Endothelial cell of umbilical vein (primary cell): ENCODE data around the gene TMEM223. TPM values are rescaled to one million over a fixed set of nuclear protein-coding genes. Genes with fewer than 3 reads are reported as not detected.

Experiments
- BruUV-seq: library from RNA; stranded (reverse); fragments of 400-500 nt; replicated peaks from 2 replicates; lab custom pipeline; 2021; lab: Mats Ljungman, UMichigan
- CTCF ChIA-PET: fragments of 300-600, 350-600 bp; sonication (Branson Sonifier 250); formaldehyde crosslinking; loops from one replicate; lab custom pipeline; 2021; ENCODE audit warnings: antibody characterized with exemption, inconsistent platforms; lab: Charles Lee
- POLR2A ChIA-PET: fragments of 300-600, 350-600 bp; sonication (Branson Sonifier 250); formaldehyde crosslinking; loops from one replicate; lab custom pipeline; 2021; ENCODE audit warnings: antibody characterized with exemption, inconsistent platforms; lab: Charles Lee
- DNase-seq: peaks from one replicate; pipeline ENCODE4 v3.0.0-alpha.2; 2011; ENCODE audit warnings: low read depth, low spot score
- FAIRE-seq: peaks from 2 replicates; lab custom pipeline; 2011; peaks lifted over from hg19 to GRCh38; lab: Jason Lieb, UNC
- H2AFZ ChIP-seq: 2 replicates; pipeline ENCODE4 v1.6.0; 2012; ENCODE audit warnings: low read depth, low read length, control low read depth, inconsistent platforms
- H3K27ac ChIP-seq: 2 replicates; pipeline ENCODE4 v1.5.1; 2011; ENCODE audit warnings: low read depth, mild to moderate bottlenecking, control low read depth, low read length, moderate library complexity; ENCODE audit not compliant: insufficient read depth
- H3K27me3 ChIP-seq, 2 experiments: 2 replicates each; pipeline versions ENCODE4 v1.6.0 to v1.6.1; 2011; ENCODE audit warnings: low read length in 2 of 2, mixed read lengths in 1 of 2; ENCODE audit not compliant: control insufficient read depth in 2 of 2, insufficient read depth in 2 of 2
- H3K36me3 ChIP-seq, 2 experiments: 2 replicates in 1 of 2; 3 replicates in 1 of 2; pipeline ENCODE4 v1.5.1; 2011; ENCODE audit warnings: low read length in 2 of 2, mild to moderate bottlenecking in 1 of 2, moderate library complexity in 1 of 2; ENCODE audit not compliant: control insufficient read depth in 2 of 2, insufficient read depth in 2 of 2; ENCODE audit errors: extremely low read depth in 1 of 2
- H3K4me1 ChIP-seq: 3 replicates; pipeline ENCODE4 v1.5.1; 2011; ENCODE audit warnings: mild to moderate bottlenecking, low read length; ENCODE audit not compliant: control insufficient read depth, insufficient read depth; ENCODE audit errors: extremely low read depth
- H3K4me2 ChIP-seq: 2 replicates; pipeline ENCODE4 v1.6.1; 2011; ENCODE audit warnings: low read length, control low read depth, mixed read lengths; ENCODE audit not compliant: insufficient read depth
- H3K4me3 ChIP-seq, 3 experiments: fragments of 200-600 bp in 1 of 3; sonication (generic), shearing (Covaris generic) in 1 of 3; replicated peaks in 1 of 3; 2 replicates each; pipeline ENCODE4 v1.5.1; 2011 to 2016; ENCODE audit warnings: control low read depth in 3 of 3, low read length in 3 of 3, mild to moderate bottlenecking in 2 of 3, inconsistent platforms in 1 of 3, low read depth in 1 of 3, moderate library complexity in 1 of 3; ENCODE audit not compliant: insufficient read depth in 1 of 3
- H3K79me2 ChIP-seq: 2 replicates; pipeline ENCODE4 v1.6.0; 2012; ENCODE audit warnings: low read length, inconsistent platforms; ENCODE audit not compliant: control insufficient read depth, insufficient read depth
- H3K9ac ChIP-seq: replicated peaks from 2 replicates; pipeline ENCODE3; 2011; ENCODE audit warnings: low read length, control low read depth; ENCODE audit not compliant: insufficient read depth; ENCODE audit errors: extremely low read depth
- H3K9me1 ChIP-seq: replicated peaks from 3 replicates; pipeline ENCODE4 v1.6.0; 2011; ENCODE audit warnings: mild to moderate bottlenecking, low read length; ENCODE audit not compliant: control insufficient read depth, insufficient read depth; ENCODE audit errors: extremely low read depth
- H3K9me3 ChIP-seq: replicated peaks from 2 replicates; pipeline ENCODE4 v1.5.1; 2012; ENCODE audit warnings: low read length, inconsistent platforms; ENCODE audit not compliant: control insufficient read depth, insufficient read depth
- H4K20me1 ChIP-seq: replicated peaks from 2 replicates; pipeline ENCODE3; 2011; ENCODE audit warnings: mild to moderate bottlenecking, low read length; ENCODE audit not compliant: control insufficient read depth, insufficient read depth; ENCODE audit errors: extremely low read depth
- EZH2 ChIP-seq: IDR thresholded peaks from 2 replicates; pipeline ENCODE4 v1.6.1; 2012; ENCODE audit warnings: borderline replicate concordance, low read depth, mild to moderate bottlenecking, moderate library complexity, low read length, inconsistent platforms; ENCODE audit not compliant: severe bottlenecking
- FOS ChIP-seq: IDR thresholded peaks from 2 replicates; pipeline ENCODE4 v1.6.1; 2011; ENCODE audit warnings: mild to moderate bottlenecking, low read length, moderate library complexity, borderline replicate concordance; ENCODE audit not compliant: insufficient read depth
- GATA2 ChIP-seq: IDR thresholded peaks from 2 replicates; pipeline ENCODE4 v1.7.0; 2011; ENCODE audit warnings: low read depth, mild to moderate bottlenecking, moderate library complexity, mixed read lengths, low read length; ENCODE audit not compliant: insufficient read length, insufficient read depth
- JUN ChIP-seq: IDR thresholded peaks from 2 replicates; pipeline ENCODE4 v1.6.1; 2011; ENCODE audit warnings: borderline replicate concordance, low read depth; ENCODE audit not compliant: insufficient read length, insufficient read depth
- MYC ChIP-seq: IDR thresholded peaks from one replicate; pipeline ENCODE4 v1.6.1; 2011; ENCODE audit warnings: mild to moderate bottlenecking, low read depth, low read length
- POLR2A ChIP-seq: IDR thresholded peaks from 2 replicates; pipeline ENCODE4 v1.6.1; 2012; ENCODE audit warnings: low read depth, mild to moderate bottlenecking, control low read depth, low read length
- POLR2AphosphoS5 ChIP-seq: IDR thresholded peaks from 2 replicates; pipeline ENCODE4 v1.6.1; 2012; ENCODE audit warnings: low read depth, mild to moderate bottlenecking, control low read depth, low read length, moderate library complexity; ENCODE audit not compliant: insufficient read depth
- dilution Hi-C: fragments of 300-500 bp; cut with MboI; formaldehyde crosslinking; loops from one replicate; pipeline ENCODE4 v1.15.0; 2019; ENCODE audit warnings: low sequenced_read_pairs; ENCODE audit not compliant: extremely low pct_ligation_motif_present
- intact Hi-C: fragments of 100-400 bp; cut with micrococcal nuclease; formaldehyde crosslinking; loops from one replicate; pipeline ENCODE4 v1.10.0; 2022
- polyA plus RNA-seq, 4 experiments: library from polyadenylated mRNA; depleted of rRNA in 3 of 4; stranded (reverse) in 3 of 4; unstranded in 1 of 4; fragments of >200 nt; gene quantifications; 2 replicates each; pipeline versions ENCODE4 v1.2.1 to v1.2.3, GENCODE V29; 2011 to 2012; ENCODE audit warnings: missing spikeins in 1 of 4
- total RNA-seq: library from RNA; stranded (reverse); gene quantifications from 2 replicates; pipeline ENCODE4 v1.2.3, GENCODE V29; 2021
- TF ChIP-seq, protein P1 (sequence below), 2 donors: IDR thresholded peaks; 1 replicate in 1 of 2; 2 replicates in 1 of 2; pipeline ENCODE4 v1.5.1; 2011; ENCODE audit warnings: low read length in 2 of 2, mild to moderate bottlenecking in 2 of 2, moderate library complexity in 2 of 2, control low read depth in 1 of 2, inconsistent platforms in 1 of 2, low read depth in 1 of 2; ENCODE audit not compliant: insufficient read depth in 1 of 2; ENCODE audit errors: extremely low read depth in 1 of 2
- TF ChIP-seq, protein P2 (sequence below): IDR thresholded peaks from 2 replicates; pipeline ENCODE4 v1.6.1; 2011; ENCODE audit not compliant: insufficient read depth, insufficient read length

The TMEM223 gene
- total and polyA plus RNA-seq, 2 donors (not counting 3 experiments of a cell fraction or from before 2014, with no cell fraction given) = 11.8 to 26.7 TPM

GRCh38 chr11:62839050-62839945 lies 47.5 kb upstream of the TMEM223 start, which contains the start of gene WDR74:
Gene WDR74, minus strand, starts transcription at chr11:62839590. Its CDS starts 20 bp downstream, at chr11:62839570.
- ChIA-PET CTCF (interaction anchor here (0.6 to 3.0 kb wide), 4 partner anchors 22 to 85 kb away, joined by 3 to 27 read pairs (median 3); partner anchors contain the start of genes SLC3A2, TMEM179B and ZBTB3), POLR2A (interaction anchor here (0.6 to 3.4 kb wide), 8 partner anchors 7 to 160 kb away, joined by 3 to 186 read pairs (median 24); partner anchors contain the start of genes HNRNPUL2, NXF1, POLR2G and STX5)
- H3K9ac ChIP-seq = peak within 1 kb of the TSS; percentile 79
- peak within 1 kb of the TSS; percentile 89 for H3K4me2 ChIP-seq
- no peaks in the 10 kb centered on the region for H4K20me1 ChIP-seq
- peak; percentile 81 for FAIRE-seq
- peak within 1 kb of the TSS; percentile 74 for H3K27ac ChIP-seq
- H3K36me3 ChIP-seq = peaks cover 5 to 10% of the 10 kb centered on the region in 2 experiments
- TF ChIP-seq, protein P1, sequence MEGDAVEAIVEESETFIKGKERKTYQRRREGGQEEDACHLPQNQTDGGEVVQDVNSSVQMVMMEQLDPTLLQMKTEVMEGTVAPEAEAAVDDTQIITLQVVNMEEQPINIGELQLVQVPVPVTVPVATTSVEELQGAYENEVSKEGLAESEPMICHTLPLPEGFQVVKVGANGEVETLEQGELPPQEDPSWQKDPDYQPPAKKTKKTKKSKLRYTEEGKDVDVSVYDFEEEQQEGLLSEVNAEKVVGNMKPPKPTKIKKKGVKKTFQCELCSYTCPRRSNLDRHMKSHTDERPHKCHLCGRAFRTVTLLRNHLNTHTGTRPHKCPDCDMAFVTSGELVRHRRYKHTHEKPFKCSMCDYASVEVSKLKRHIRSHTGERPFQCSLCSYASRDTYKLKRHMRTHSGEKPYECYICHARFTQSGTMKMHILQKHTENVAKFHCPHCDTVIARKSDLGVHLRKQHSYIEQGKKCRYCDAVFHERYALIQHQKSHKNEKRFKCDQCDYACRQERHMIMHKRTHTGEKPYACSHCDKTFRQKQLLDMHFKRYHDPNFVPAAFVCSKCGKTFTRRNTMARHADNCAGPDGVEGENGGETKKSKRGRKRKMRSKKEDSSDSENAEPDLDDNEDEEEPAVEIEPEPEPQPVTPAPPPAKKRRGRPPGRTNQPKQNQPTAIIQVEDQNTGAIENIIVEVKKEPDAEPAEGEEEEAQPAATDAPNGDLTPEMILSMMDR (IDR thresholded peaks at IDR 0.05; ENCODE audit: extremely low read depth in 1 of 2, insufficient read depth in 1 of 2, low read depth in 1 of 2, low read length in 2 of 2) = no peak
- TF ChIP-seq MYC (peak; percentile 94), GATA2 (no peak), EZH2 (no peak), JUN (no peak), POLR2AphosphoS5 (peak; percentile 94), POLR2A (peak; percentile 92), FOS (no peak)
- TF ChIP-seq, protein P2, sequence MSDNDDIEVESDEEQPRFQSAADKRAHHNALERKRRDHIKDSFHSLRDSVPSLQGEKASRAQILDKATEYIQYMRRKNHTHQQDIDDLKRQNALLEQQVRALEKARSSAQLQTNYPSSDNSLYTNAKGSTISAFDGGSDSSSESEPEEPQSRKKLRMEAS = peak; percentile 98
- H3K27me3 ChIP-seq = no peaks in the 10 kb centered on the region
- H3K4me3 ChIP-seq = peak within 1 kb of the TSS; percentile 34 to 90 (median 84)
- peak; percentile 93 for DNase-seq
- no peaks in the 10 kb centered on the region for H3K9me3 ChIP-seq
- no peaks in the 10 kb centered on the region for H3K9me1 ChIP-seq
- peaks cover 7% of the 10 kb centered on the region for H3K4me1 ChIP-seq
- BruUV-seq = no TSS peak
- H2AFZ ChIP-seq = peak within 1 kb of the TSS; percentile 19
- peaks cover 25% of the 10 kb centered on the region for H3K79me2 ChIP-seq
- intact Hi-C loops (loop anchor here (1.0 kb wide), 2 partner anchors 34 to 52 kb away; partner anchors contain the start of genes NXF1 and TMEM179B), dilution Hi-C loops (no loop called here)
